GM19025 (cell line): ENCODE measurements around the gene LEUTX.
A peak's percentile ranks its signal among the peaks of the same experiment; 100 is the strongest.

Source experiments
- ATAC-seq: cut with Tn5 transposase; IDR thresholded peaks from one replicate; pipeline ENCODE4 v1.9.1; 2021; ENCODE audit warnings: mild to moderate bottlenecking, low read depth, moderate library complexity; ENCODE audit not compliant: unreplicated experiment

Gene LEUTX

GRCh38 chr19:39820696-39821095 is 42.0 kb downstream of the LEUTX start:
- ATAC-seq, result no peak

- no peak for ATAC-seq
Measured at GRCh38 chr19:39823686-39824085, 45.0 kb downstream of the LEUTX start.

GRCh38 chr19:39824143-39825092 is 45.8 kb downstream of the LEUTX start:
- ATAC-seq, result peak; percentile 90

GRCh38 chr19:39825093-39825463 is 46.4 kb downstream of the LEUTX start:
- ATAC-seq, result no peak

GRCh38 chr19:39825531-39826076 is 47.0 kb downstream of the LEUTX start:
- ATAC-seq, result no peak

- ATAC-seq, result no peak
Measured at GRCh38 chr19:39826311-39826945, 47.8 kb downstream of the LEUTX start.

GRCh38 chr19:39827216-39827615 is 48.6 kb downstream of the LEUTX start:
- no peak for ATAC-seq

- no peak for ATAC-seq
Measured at GRCh38 chr19:39828015-39828653, 49.5 kb downstream of the LEUTX start.

GRCh38 chr19:39828654-39829032 is 50.0 kb downstream of the LEUTX start:
- ATAC-seq, result no peak

- no peak for ATAC-seq
Measured at GRCh38 chr19:39829702-39830275, 51.1 kb downstream of the LEUTX start.

- no peak for ATAC-seq
Measured at GRCh38 chr19:39830406-39830805, 51.8 kb downstream of the LEUTX start.

- ATAC-seq, result no peak
Measured at GRCh38 chr19:39830847-39831246, 52.2 kb downstream of the LEUTX start.

- no peak for ATAC-seq
Measured at GRCh38 chr19:39831679-39832078, 53.0 kb downstream of the LEUTX start.

- no peak for ATAC-seq
Measured at GRCh38 chr19:39832341-39833083, 53.9 kb downstream of the LEUTX start.

GRCh38 chr19:39833160-39833463 is 54.5 kb downstream of the LEUTX start:
- ATAC-seq, result no peak

- ATAC-seq, result peak; percentile 91
Measured at GRCh38 chr19:39833464-39834286, 55.0 kb downstream of the LEUTX start, which contains the start of gene DYRK1B. Gene DYRK1B (minus strand): TSS chr19:39834162. CDS start chr19:39831867, 2,295 bp downstream.

- no peak for ATAC-seq
Measured at GRCh38 chr19:39834287-39834841, 55.7 kb downstream of the LEUTX start.
